ENCODE results near the gene SLC25A21.

GRCh38 chr14:36952689-36953088 lies 219.7 kb downstream of the SLC25A21 start:
- TF ChIP-seq POLR2A (IDR thresholded peaks at IDR 0.05) = no peak
- TF ChIP-seq CTCF (IDR thresholded peaks at IDR 0.05) = no peak

Measured in lower leg skin (tissue), 3 donors.